Inferior parietal cortex (tissue), 1 donor: ENCODE results near the gene TOP3B.
"Not testable (repeated sequence)": the region's sequence is repeated elsewhere in the genome, so short reads cannot be mapped to it uniquely, and the experiment has no call there.

Experiments
- DNase-seq: peaks from one replicate; pipeline ENCODE4 v3.0.0-alpha.2; 2016; ENCODE audit errors: extremely low spot score

TOP3B gene

DNA sequence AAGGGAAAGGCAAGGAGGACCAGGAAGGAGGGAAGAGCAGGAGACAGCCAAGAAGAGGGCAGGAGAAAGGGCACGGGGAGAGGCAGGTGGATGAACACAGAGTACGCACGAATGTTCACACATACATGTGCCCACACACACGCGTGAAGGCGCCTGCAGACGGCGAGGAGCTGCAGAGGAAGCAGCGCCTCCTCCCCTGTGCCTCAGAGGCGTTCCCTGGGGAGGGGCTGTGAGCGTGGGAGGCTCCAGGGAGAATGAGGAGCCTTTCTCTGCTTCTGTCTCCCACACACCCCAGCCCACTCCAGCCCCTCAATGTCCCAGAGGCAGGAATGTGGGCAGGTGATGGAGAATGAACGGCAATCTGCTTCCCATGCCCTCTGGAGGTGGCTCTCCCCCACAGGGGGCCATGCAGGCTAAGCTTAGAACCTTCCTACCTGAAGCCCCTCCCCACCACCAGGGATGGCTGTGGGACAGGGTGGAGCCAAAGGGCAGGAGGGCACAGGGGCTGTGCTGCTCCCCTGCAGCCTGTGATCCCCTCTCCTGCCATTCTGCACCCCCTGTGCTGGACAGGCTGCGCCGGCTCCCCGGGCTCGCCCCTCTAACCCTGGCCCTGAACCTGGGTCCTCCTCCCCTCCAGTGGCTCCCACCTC is 55.3 kb downstream of the TOP3B start:
- no peak for DNase-seq

DNA sequence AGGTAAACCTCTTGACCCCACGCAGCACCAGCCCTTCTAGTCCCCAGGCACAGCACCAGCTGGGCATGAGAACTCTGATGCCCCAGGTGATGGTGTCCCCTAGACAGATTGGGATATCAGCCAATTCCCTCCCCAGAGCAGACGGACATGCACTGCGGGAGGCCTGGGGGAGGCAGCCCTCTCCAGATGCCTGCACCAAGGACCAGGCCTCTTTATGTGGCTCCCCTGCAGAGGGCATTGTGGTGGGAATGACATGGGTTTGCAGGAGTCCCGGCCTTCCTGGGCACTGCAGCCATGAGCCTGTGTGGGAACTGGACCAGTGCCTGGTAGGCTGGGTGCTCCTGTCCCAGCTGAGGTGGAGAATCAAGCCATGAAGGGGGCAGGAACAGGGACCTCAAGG is 55.9 kb downstream of the TOP3B start:
- no peak for DNase-seq

DNA sequence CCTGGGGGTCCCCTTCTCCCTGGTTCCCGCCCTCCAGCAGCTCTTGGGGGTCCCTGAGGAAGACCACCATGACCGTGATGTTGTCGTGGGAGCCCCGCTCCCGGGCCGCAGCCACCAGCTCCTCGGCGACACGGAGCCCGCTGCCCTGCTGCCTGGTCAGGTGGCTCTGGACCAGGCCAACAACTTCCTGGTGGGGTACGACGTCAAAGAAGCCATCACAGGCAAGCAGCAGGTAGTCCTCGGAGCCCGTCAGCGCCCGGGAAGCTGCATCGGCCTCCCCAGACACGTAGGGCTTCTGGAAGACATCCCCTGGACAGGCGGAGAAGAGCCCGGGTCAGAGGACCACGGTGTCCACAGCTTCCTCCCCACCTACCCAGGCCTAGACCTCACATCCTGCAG is 59.4 kb downstream of the TOP3B start:
- no peak for DNase-seq

DNA sequence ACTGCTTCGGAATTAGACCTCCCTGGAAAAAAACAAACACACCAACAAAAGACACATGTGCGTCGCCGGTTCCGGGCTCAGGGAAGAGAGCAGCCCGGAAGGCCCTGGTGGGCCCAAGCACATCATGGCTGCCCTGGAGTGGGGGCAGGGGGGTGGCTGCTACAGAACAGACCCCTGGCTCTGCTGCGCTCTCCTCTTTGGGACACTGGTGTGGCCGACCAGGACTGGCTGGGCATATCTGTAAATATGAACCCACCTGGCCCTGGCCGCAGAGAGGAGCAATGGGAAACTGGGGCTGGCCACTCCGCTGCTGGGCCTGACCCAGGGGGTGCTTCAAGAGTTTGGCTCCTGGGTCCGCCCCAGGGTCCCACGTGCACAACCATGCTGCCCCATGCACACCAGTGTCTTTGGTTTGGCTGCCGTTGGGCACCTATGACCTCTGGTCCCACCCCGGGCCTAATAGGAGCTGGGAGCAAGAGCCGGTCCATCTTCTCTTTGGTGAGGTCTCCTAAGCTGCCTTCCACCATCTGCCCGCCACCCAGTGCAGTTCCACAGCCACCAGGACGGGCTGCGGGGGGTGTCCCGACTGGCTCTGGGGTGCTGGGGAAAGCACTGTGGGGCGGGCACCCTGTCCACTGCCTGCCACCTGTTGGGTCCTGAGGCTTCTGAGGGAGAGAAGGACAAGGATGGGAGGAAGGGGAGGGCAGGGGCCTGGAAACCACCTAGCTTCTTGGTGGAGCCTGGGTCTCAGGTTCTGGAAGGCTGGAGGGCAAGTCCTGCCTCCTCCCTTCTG is 60.0 kb downstream of the TOP3B start:
- no peak for DNase-seq

DNA sequence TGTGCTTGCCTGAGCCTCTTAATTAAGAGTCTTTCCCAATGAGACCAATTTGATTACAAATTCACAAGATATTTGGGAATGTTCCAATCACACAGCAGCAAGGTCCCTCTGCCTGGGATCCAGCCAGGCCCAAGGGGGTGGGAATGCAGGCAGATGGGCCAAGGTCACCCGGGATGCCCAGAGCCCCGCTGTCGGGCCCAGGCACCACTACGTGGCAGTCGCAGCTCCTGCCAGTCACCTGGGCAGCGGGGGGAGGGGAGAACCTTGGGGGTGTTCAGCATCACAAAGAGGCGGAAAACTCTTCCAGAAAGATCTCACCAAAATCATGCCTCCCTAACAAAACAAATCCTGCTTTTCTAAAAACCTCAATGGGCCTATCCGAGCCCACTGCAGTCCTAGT is 60.9 kb downstream of the TOP3B start:
- no peak for DNase-seq

DNA sequence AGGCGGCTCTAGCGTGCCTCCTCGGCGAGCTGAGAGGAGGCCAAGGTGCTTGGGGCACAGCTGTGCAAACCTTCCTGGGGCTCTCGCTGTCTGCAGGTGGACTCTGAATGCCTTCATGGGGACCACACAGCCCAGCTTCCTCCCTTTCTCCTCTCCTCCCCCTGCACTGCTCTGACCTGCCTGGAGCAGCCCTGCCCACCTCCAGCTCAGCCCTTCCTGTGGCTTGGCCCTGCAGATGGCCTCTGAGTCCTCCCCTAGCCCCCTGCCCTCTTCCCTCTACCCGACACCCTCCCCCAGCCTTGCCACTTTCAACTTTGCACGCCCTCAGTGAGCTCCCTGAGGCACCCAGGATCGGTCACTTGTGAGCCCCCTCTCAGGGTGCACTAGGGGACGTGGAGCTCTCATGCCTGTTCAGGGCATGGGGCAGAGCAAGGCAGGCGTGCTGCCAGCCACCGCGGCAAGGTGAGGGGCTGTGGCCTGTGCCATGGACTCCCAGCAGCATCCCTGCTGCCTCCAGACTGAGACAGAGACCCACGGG is 61.3 kb downstream of the TOP3B start:
- DNase-seq: no peak

DNA sequence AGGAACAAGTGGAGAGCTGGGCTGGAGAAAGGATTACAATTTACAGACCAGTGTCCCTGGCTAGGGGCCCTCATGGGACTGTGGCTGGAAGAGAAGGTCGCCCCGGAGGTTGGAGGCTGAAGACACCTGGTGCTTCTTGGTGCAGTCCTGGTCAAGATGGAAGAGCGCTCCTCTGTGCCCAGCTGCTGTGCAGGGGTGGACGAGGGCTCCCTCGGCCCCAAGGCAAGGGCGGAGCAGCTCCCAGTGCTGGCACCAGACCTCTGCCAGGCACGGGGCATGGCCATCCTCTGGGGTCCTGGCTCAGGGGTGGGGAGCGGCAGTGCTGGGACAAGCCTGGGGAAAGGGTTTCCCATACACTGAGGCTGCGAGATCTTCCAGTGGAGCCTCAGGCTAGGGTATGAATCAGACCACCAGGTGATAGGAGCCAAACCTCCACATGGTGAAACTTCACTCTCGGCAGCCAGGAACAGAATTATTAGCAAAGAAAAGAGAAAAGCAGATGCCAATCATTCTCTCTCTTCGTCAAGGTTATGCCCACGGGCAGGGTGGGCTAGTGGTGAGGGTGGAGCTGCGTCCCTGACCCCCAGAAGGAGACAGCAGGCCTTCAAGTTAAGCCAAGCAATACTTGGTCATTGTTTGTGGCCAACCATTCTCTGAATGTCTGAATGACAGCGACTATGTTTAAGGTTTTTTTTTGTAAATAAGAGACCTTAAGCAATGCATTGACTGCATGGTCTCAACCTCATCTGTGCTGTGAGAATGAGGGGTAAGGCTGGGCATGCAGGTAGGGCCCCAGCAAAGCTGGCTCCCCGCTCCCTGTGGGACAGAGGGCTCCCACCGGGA is 62.0 kb downstream of the TOP3B start:
- no peak for DNase-seq

DNA sequence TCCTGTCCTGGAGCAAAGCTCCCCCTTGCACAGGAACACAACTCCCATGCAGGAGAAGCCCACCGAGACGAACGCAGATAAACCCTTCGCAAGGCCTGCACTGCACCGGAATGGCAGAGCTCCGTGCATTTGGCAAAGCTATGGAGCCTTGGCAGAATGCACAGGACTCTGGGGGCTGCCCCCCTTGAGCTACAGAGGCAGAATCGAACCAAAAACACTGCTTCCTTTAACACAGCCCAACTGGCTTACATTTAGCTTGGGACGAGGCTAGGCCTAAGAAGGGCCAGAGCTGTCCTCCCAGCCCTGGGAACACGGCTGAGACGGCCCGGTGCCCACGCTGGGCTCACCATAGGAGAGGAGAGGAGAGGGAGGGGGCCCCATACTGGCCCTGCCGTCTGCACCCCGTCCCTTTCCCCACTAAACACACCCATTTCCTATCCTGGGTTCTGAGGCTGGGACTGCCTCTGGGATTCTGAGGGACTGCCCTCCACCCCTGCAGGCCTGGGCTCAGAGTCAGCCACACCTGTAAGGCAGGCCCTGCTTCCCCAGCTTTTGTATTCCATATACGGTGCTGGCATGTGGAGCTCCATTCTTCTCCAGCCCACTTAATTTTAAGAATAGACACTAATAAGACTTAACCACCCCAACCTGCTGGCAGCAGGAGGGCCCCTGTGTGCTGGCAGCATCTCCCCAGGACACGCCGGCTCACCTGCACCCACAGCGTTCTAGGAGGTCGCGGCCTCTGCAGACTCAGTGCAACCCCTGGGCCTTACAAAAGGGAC is 62.9 kb downstream of the TOP3B start:
- no peak for DNase-seq

DNA sequence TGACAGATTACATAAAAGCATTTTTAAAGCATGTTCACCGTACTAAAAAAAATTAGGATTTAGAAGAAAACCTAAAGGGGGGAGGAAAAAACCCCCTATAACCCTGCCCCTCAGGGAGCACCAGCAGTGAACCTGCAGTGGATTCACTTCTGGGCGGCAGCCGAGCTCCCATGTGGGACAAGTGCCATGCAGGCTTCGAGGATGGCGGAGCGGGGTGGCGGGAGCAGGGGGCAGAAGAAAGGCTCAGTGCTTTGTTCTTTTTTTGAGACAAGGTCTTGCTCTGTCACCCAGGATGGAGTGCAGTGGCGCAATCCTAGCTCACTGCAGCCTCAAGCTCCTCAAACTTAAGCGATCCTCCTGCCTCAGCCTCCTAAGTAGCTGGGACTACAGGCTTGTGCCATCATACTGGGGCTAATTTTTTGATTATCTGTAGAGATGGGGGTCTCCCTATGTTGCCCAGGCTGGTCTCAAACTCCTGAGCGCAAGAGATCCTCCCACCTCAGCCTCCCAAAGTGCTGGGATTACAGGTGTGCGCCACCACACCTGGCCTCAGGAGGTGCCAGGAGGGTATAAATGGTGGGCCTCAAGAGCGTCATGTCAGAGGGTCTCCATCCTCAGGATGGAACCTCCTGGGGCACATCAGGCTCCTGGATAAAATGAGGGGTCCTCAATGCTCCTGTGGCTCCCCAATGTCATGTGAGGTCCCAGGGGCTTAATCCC is 64.0 kb downstream of the TOP3B start:
- DNase-seq: no peak

DNA sequence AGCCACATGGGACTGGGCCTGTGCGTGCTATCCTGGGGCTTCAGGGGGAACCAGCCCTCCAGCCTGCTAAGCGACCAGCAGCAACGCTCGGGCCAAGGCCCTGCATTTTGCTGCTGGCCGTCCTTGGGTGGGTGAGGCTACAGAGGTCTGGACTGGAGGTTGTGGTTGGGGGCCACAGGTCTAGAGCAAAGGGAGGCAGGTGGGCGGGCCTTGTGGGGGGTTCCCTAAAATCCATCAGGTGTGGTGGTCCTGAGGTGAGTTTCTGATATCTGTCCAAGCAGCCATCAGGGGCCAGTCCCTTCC is 64.7 kb downstream of the TOP3B start:
- DNase-seq: no peak

DNA sequence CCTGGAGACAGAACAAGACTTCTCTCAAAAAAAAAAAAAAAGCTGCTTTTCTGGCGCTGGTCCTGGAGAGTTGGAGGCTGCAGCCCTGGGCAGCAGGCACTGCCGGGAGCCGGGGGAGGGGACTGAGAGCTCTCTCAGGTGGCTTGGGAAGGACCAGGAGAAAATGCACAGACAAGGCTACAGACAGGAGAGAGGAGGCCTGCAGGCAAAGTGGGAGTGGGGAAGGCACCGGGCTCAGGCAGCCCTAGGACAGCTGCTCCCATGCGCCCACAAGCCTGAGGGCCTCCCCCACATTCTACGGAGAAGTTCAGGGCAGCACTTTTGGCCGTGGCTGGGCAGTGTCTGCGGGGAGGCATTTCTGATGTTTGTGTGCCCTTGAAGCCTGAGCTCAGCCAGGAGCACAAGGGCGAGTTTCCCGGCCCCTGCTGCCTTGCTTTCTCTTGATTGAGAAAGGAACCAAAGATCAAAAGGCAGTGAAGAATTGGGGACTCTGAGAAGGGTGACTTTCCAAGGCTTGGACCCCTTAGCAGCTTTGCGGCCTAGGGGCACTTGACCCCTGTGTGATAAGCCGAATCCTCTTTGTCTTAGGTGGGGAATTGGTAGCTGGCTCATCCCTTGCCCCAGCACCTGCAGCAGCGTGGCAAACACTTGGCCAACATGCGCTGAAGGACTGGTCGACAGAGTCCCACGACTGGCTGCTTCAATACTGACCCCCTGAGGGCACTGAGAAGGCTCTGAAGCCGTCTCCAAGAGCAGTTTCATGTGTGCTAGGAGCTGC is 65.2 kb downstream of the TOP3B start:
- no peak for DNase-seq

DNA sequence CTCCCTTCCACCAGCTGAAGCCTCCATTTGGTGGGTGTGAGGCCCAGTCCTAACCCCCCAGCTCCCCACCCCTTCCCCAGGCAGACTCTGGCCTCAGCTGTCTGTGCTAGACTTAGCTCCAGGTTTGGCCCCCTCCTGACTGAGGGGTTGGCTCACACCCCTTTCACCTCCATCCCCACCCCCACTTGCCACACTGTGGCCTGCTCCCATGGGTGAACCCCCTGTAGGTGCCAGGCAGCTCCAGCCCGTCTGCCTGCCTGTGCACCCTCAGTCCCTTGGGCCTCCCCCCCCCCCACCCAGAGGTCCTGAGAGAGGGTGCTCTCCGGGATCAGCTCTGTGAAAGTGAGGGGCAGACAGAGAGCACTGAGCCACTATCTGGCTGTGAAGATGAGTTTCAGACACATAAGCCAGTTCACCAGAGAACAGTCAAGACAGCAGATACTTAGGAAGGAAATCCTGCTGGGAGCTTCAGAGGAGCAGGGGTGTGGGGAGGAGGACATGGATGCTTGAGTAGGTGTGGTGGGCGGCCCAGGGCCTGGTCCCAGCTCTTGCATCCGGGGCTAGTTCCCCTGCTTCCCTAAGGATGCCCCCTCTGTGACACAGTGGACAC is 66.2 kb downstream of the TOP3B start:
- DNase-seq: no peak

DNA sequence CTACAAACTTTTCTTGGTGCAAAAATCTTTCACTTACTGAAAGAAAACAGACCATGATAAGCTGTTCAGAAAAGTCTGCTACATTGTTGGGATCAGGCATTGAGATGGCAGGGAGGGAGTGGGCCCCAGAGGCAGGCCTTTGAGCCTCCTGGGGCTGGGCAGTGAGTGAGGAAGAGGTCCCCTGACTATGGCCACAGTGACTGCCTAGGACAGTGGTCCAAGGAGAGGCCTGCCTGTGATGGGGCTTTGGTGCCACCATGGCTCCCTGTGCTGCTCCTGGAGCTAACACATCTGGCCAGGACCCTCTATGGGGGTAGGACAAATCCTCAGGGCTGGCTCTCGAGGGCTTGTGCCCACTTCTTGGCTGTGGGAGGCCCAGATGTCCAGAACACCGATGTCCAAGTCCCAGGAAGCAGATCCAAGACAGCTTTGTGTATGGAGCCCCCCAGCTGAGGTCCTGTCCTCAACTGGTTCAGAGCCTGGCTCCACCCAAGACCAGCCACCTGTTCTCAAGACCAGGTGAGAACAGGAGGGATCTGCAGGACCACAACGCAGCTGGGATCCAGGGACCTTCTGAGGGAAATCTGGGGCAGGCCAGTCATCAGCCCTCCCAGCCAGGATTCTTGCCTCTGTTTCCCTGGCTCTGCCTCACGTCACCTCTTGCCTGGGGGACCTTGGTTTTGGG is 66.8 kb downstream of the TOP3B start:
- DNase-seq: no peak

DNA sequence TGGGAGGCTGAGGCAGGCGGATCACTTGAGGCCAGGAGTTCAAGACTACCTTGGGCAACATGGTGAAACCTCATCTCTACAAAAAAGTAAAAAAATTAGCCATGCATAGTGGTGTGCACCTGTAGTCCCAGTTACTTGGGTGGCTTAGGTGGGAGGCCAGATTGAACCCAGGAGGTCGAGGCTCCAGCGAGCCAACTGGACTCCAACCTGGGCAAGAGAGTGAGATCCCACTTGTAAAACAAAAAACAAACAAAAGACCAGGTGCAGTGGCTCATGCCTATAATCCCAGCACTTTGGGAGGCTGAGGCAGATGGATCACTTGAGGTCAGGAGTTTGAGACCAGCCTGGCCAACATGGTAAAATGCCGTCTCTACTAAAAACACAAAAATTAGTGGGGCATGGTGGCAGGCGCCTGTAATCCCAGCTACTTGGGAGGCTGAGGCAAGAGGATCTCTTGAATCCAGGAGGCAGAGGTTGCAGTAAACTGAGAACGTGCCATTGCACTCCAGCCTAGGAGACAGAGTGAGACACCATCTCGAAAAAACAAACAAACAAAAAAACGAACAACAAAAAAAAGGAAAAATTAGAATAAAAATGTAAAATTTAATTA is 68.4 kb downstream of the TOP3B start:
- not testable (repeated sequence) for DNase-seq

DNA sequence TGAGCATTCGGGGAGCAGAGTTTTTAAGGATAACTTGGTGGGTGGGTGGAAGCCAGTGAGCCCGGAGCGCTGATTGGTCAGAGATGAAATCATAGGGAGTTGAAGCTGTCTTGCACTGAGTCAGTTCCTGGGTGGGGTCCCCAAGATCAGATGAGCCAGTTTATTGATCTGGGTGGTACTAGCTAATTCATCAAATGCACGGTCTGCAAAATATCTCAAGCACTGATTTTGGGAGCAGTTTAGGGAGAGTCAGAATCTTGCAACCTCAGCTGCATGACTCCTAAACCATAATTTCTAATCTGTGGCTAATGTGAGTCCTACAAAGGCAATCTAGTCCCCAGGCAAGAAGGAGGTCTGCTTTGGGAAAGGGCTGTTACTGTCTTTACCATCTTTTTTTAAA is 72.2 kb downstream of the TOP3B start:
- DNase-seq: not testable (repeated sequence)

DNA sequence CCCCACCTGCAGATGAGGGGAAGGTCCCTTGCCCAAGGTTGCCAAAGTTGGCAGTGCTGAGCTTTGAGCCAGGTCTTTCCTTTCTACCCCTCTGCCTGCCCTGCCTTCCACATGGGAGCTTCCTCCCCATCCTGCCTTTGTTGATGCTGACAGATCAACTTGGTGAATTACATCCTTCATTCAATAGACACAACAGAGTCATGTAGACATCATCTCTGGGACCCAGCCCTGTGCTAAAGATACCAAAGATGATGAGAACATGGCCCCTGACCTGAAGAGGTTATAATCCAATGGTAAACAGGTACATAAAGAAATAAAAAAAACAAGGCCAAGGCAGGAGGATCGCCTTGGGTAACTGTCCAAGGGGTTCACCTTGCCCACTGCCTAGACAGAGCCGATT is 72.7 kb downstream of the TOP3B start:
- no peak for DNase-seq

DNA sequence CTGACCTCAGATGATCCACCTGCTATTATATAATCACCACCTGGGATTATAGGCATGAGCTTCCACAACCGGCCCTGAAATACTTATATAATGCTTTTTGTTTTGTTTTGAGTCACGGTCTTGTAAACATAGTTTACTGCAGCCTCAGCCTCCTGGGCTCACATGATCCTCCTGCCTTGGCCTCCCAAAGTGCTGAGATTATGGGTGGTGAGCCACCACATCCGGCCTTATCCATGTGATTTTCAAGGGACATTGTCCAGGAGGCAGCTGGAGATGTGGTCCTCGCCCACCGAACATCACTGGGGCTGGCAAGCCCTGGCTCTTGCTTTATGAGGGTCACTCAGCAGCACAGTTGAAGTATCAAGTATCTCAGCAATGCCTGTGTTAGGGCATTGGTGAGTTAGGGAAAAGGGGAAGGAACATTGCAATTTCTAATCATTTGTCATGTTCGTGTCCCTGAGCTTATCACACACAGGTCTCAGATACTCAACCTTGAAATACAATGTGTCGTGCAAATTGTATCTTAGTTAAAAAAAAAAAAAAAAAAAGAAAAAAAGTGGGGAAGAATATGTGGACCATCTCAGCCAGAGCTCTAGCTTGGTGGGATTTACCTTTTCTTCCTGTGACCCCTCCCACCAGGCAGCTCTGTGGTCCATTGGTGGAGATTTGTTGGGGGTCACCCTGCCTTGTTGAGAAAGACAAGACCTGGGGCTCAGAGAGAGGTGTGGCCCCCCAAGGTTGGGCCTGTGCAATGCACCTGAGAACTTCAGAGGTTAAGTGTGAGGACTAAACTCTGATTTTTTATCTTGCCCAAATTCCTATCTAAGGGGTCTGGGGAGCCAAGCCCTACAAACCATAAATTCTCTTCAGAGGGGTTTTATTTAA is 74.7 kb downstream of the TOP3B start:
- DNase-seq: no peak
